ENCODE data around the gene ARL3. TPM values are rescaled to one million over a fixed set of nuclear protein-coding genes. Genes with fewer than 3 reads are reported as not detected.
"Not testable (repeated sequence)": the region's sequence is repeated elsewhere in the genome, so short reads cannot be mapped to it uniquely, and the experiment has no call there.

The ARL3 gene
- total and polyA plus RNA-seq, 2 donors = 8.5 to 17.4 TPM

DNA sequence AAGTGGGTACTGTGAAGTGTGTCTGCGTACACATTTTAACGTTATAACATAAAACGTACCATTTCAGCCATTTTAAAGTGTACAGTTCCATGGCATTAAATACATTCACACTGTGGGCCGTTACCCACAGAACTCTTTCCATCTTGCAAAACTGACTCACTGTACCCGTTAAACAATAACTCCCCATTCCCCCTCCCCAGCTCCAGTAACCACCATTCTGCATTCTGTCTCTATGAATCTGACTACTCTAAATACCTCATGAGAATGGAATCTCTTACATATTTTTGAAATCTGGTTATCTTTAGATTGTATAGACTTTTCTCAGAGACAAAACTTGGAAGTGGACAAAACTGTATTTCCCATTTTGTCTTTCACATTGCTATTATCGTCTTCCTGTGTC is 9.3 kb downstream of the ARL3 start:
- Histone ChIP-seq H3K36me3 (ENCODE audit: insufficient read depth) (no peaks in the 10 kb centered on the region), H3K4me3 (ENCODE audit: low read depth, low read length) (no peak overlapping the region), H3K4me1 (ENCODE audit: insufficient read depth) (no peaks in the 10 kb centered on the region), H3K27ac (ENCODE audit: low read depth) (no peak overlapping the region)
- DNase-seq (ENCODE audit: extremely low spot score) = no peak
- WGBS = 66% methylated on average over 6 of the region's 6 CpGs

DNA sequence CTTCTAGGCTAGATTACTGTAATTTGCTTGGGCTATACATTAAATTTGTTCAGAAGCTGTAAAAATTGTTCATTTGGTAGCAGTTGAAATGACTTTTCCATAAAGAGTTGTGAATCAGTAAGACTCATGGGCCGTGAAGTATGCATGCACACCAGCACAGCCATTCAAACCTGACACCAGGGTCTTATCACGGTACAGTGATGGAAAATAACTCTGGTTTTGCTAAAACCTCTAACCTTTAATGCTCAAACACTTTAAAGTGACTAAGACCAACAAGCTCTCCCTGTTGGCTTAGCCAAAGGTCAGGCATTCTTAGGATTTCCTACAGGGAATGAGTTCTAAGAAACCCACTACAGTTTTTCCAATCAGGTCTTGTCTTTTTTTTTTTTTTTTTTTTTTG is 11.5 kb downstream of the ARL3 start:
- 78% methylated on average over 2 of the region's 2 CpGs for WGBS
- no peak overlapping the region for H3K27ac ChIP-seq (ENCODE audit: low read depth)
- no peak for DNase-seq (ENCODE audit: extremely low spot score)
- H3K4me1 ChIP-seq (ENCODE audit: insufficient read depth) = no peaks in the 10 kb centered on the region
- H3K36me3 ChIP-seq (ENCODE audit: insufficient read depth) = peaks cover 2% of the 10 kb centered on the region
- H3K4me3 ChIP-seq (ENCODE audit: low read depth, low read length) = no peak overlapping the region

DNA sequence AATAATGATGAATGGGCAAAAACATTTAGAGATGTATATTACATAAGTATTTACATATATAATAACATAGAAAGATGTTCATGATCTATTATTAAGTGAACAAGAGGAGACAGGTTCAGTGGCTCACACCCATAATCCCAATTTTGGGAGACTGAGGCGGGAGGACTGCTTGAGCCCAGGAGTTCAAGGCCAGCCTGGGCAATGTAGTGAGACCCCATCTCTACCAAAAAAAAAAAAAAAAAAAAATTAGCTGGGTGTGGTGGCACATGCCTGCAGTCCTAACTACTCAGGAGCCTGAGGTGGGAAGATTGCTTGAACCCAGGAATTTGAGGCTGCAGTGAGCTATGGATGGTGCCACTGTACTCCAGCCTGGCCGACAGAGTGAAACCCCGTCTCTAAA is 12.4 kb downstream of the ARL3 start:
- DNase-seq (ENCODE audit: extremely low spot score) = no peak
- WGBS = 99% methylated on average over 3 of the region's 3 CpGs
- Histone ChIP-seq H3K36me3 (ENCODE audit: insufficient read depth) (peaks cover 3% of the 10 kb centered on the region), H3K4me1 (ENCODE audit: insufficient read depth) (no peaks in the 10 kb centered on the region), H3K27ac (ENCODE audit: low read depth) (no peak overlapping the region), H3K4me3 (ENCODE audit: low read depth, low read length) (no peak overlapping the region)

DNA sequence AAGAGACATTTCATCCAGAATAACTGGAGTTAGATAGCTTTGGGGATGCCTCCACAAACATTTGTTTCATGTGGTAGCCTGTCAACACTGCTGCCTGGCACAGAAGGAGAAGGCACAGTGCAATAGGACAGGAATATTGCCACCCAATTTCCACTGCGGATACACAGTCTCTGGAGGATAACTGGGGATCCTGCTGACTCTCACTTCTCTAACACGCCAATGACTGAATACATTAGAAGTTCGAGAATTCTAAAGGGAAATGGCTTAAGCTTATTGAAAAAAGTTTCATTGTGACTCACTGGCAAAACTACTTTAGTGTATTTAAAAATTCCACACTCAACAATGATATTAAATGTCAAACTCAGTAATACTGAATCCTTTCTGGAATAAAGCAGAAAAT is 12.9 kb downstream of the ARL3 start:
- H3K27ac ChIP-seq (ENCODE audit: low read depth) = no peak overlapping the region
- 81% methylated on average over 3 of the region's 3 CpGs for WGBS
- DNase-seq (ENCODE audit: extremely low spot score) = no peak
- no peak overlapping the region for H3K4me3 ChIP-seq (ENCODE audit: low read depth, low read length)
- no peaks in the 10 kb centered on the region for H3K4me1 ChIP-seq (ENCODE audit: insufficient read depth)
- H3K36me3 ChIP-seq (ENCODE audit: insufficient read depth) = peaks cover 5% of the 10 kb centered on the region

DNA sequence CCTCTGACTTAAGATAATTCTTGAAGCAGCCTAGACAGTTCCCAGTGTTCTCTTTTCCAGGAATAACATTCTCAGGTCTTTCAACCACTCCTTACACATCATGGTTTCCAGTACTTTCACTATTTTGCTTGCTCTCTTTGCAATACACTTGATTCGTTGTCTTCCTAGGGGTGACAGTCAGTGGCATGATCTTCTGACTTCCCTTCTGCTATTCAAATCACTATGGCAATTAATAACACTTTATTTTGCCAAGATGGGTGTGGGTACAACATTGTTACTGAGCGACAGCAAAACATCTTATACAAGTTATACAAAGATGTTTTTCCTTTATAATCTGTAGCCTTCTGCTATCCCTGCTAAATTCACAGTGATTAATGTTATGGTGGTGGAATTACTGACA is 15.3 kb downstream of the ARL3 start:
- Histone ChIP-seq H3K36me3 (ENCODE audit: insufficient read depth) (peaks cover 5% of the 10 kb centered on the region), H3K4me3 (ENCODE audit: low read depth, low read length) (no peak overlapping the region), H3K27ac (ENCODE audit: low read depth) (no peak overlapping the region), H3K4me1 (ENCODE audit: insufficient read depth) (no peaks in the 10 kb centered on the region)
- no peak for DNase-seq (ENCODE audit: extremely low spot score)
- 85% methylated on average over 2 of the region's 2 CpGs for WGBS

DNA sequence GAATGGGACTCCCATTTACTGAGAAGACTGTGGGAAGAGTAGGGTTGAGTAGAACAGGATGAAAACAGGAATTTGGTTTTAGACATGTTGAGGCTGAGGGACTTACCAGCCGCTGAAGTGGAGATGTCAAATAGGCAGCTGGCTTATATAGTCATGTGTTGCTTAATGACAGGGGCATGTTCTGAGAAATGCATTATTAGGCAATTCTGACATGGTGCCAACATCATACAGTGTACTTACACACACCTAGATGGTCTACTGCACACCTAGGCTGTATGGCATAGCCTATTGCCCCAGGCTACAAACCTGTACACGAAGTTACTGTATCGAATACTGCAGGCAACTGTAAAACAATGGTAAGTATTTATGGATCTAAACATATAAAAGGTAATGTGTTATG is 17.5 kb downstream of the ARL3 start:
- no peak for DNase-seq (ENCODE audit: extremely low spot score)
- Histone ChIP-seq H3K4me1 (ENCODE audit: insufficient read depth) (no peaks in the 10 kb centered on the region), H3K4me3 (ENCODE audit: low read depth, low read length) (no peak overlapping the region), H3K36me3 (ENCODE audit: insufficient read depth) (peaks cover 5% of the 10 kb centered on the region), H3K27ac (ENCODE audit: low read depth) (no peak overlapping the region)
- 96% methylated on average over 3 of the region's 3 CpGs for WGBS

DNA sequence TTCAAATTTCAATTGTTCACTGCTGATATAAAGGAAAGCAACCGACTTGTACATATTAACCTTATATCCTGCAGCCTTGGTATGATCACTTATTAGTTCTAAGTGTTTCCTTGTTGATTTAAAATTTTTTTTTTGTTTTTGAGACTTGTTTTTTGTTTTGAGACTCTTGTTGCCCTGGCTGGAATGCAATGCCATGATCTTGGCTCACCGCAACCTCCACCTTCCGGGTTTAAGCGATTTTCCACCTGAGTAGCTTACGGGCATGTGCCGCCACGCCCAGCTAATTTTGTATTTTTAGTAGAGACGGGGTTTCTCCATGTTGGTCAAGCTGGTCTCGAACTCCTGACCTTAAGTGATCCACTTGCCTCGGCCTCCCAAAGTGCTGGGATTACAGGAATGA is 18.8 kb downstream of the ARL3 start:
- WGBS = 97% methylated on average over 10 of the region's 10 CpGs
- H3K4me3 ChIP-seq (ENCODE audit: low read depth, low read length); H3K36me3 ChIP-seq (ENCODE audit: insufficient read depth); H3K27ac ChIP-seq (ENCODE audit: low read depth); DNase-seq (ENCODE audit: extremely low spot score); H3K4me1 ChIP-seq (ENCODE audit: insufficient read depth): not testable (repeated sequence)

DNA sequence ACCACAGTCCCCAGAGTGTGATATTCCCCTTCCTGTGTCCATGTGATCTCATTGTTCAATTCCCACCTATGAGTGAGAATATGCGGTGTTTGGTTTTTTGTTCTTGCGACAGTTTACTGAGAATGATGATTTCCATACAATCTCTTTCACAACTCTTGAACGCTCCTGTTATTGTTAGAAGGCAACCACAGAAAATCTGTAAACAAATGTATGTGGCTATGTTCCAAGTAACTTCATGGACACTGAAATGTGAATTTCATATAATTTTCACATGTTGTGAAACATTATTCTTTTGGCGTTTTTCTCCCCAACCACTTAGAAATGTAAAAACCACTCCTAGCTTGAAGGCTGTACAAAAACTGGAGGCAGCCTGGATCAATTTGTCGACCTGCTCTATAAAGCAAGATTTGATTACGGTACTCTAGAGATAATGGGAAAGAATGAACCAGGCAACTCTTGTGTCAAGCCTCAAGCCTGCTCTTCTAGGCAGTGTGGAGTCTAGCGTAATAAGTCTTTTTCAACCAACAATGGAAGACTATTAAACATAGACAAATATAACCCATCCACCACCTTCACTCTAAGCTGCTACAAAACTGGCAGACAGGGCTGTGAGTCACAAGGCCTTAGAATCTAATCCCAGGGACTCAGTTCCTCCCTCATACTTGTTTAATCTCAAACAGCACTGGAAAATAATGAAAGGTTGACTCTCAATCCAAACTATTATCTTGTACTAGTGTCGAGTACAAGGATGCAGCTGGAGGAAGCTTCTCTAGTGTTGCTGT is 22.7 kb downstream of the ARL3 start:
- WGBS = 51% methylated on average over 8 of the region's 8 CpGs
- no peak overlapping the region for H3K27ac ChIP-seq (ENCODE audit: low read depth)
- H3K4me1 ChIP-seq (ENCODE audit: insufficient read depth) = no peaks in the 10 kb centered on the region
- H3K4me3 ChIP-seq (ENCODE audit: low read depth, low read length) = no peak overlapping the region
- H3K36me3 ChIP-seq (ENCODE audit: insufficient read depth) = no peaks in the 10 kb centered on the region
- no peak for DNase-seq (ENCODE audit: extremely low spot score)

DNA sequence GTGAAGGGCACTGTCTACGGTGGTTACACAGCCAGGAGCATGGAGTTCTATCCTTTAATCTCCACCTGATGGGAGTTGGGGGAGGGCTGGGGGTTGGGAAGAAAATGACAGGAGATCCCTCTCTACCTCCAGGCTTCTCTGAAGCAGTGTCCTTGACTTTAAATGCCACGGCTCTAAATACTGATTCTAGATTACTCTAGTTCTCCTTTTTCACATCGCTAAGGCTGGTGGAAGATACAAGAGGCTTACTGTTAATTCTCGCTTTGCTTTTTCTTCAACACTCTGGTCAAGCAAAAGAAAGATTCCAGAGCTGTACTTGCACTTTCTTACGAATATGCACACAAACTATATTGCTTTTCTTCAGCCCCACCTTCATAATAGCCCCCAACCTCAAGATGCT is 30.5 kb downstream of the ARL3 start:
- DNase-seq (ENCODE audit: extremely low spot score) = no peak
- no peaks in the 10 kb centered on the region for H3K36me3 ChIP-seq (ENCODE audit: insufficient read depth)
- H3K4me3 ChIP-seq (ENCODE audit: low read depth, low read length) = no peak overlapping the region
- no peak overlapping the region for H3K27ac ChIP-seq (ENCODE audit: low read depth)
- WGBS = 92% methylated on average over 5 of the region's 5 CpGs
- H3K4me1 ChIP-seq (ENCODE audit: insufficient read depth) = no peaks in the 10 kb centered on the region

DNA sequence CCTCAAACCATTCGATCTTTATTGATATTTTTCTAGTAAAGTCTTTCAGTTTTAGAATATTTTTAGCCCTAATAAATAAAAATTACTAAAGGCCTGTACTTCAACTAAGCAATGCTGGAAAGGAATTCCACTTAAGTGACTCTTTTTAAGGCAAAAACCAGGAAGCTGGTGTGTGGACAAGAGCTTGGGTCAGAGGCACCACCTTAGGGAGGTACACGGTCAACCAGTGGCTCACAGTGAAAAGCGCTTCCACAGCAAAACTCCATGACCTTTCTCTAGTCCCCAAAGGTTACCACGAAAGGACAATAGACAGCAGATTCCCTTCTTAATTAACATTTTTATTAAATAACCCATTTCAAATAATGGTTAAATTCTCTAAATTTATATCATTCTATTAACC is 31.2 kb downstream of the ARL3 start:
- H3K27ac ChIP-seq (ENCODE audit: low read depth) = no peak overlapping the region
- no peaks in the 10 kb centered on the region for H3K36me3 ChIP-seq (ENCODE audit: insufficient read depth)
- DNase-seq (ENCODE audit: extremely low spot score) = no peak
- no peak overlapping the region for H3K4me3 ChIP-seq (ENCODE audit: low read depth, low read length)
- H3K4me1 ChIP-seq (ENCODE audit: insufficient read depth) = no peaks in the 10 kb centered on the region
- 93% methylated on average over 4 of the region's 4 CpGs for WGBS

DNA sequence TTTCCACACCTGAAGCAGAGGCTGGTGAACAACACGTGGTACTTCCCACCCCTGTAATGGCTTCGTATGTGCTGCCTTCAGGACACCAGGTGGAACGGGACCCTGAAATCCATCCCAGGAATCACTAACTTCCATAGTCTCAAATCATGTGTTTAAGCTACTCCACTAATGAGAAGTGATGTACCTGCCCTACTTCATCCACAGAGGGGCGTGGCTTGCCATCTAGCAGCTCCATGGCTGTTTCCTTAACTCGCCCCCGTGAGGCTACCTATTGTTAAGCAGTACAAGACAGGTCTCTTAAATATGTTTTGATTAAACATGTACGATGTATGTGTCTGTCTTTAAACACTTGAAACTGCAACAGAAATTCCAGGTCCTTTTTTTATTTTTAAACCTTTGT is 31.8 kb downstream of the ARL3 start:
- Histone ChIP-seq H3K4me3 (ENCODE audit: low read depth, low read length) (no peak overlapping the region), H3K36me3 (ENCODE audit: insufficient read depth) (no peaks in the 10 kb centered on the region), H3K27ac (ENCODE audit: low read depth) (no peak overlapping the region), H3K4me1 (ENCODE audit: insufficient read depth) (no peaks in the 10 kb centered on the region)
- 92% methylated on average over 7 of the region's 7 CpGs for WGBS
- no peak for DNase-seq (ENCODE audit: extremely low spot score)

DNA sequence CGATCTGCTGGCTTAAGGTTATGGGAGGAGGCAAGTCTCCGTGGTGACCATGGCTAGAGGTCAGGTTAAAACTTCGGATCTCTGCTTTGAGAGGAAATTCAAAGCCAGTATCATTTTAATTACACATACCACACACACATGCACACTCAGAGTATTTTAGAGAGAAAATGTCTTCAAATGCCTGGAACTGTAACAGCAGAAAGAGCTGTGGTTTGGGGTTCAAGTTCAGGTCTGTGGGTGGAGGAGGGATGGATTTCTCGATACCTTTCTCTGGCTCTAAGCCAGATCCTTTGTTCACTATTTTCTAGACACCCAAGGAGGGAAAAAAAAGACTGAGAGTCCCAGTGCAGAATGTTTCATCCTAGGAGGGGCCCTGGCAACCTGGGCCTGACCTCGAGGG is 32.5 kb downstream of the ARL3 start:
- Histone ChIP-seq H3K4me1 (ENCODE audit: insufficient read depth) (no peaks in the 10 kb centered on the region), H3K27ac (ENCODE audit: low read depth) (no peak overlapping the region), H3K36me3 (ENCODE audit: insufficient read depth) (no peaks in the 10 kb centered on the region), H3K4me3 (ENCODE audit: low read depth, low read length) (no peak overlapping the region)
- 94% methylated on average over 5 of the region's 5 CpGs for WGBS
- no peak for DNase-seq (ENCODE audit: extremely low spot score)

DNA sequence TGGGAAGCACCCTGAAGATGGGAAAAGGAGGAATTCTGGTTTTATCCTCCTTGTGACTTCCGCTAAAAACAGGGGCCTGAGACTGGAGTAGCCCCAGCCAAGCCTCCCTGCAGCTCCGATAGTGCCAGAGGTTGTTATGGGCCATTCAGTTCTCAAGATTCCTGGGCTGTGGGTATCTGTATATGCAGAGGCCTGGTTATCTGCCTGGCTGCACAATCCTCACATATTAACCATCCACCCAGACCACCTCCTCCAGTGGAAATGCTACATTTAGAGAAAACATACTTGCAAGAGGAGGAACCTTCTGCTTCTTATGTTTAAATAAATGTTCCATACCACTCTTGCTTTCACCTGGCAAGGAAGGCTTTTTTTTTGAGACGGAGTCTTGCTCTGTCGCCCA is 34.6 kb downstream of the ARL3 start:
- no peaks in the 10 kb centered on the region for H3K4me1 ChIP-seq (ENCODE audit: insufficient read depth)
- no peak for DNase-seq (ENCODE audit: extremely low spot score)
- 98% methylated on average over 4 of the region's 4 CpGs for WGBS
- no peak overlapping the region for H3K4me3 ChIP-seq (ENCODE audit: low read depth, low read length)
- H3K27ac ChIP-seq (ENCODE audit: low read depth) = no peak overlapping the region
- no peaks in the 10 kb centered on the region for H3K36me3 ChIP-seq (ENCODE audit: insufficient read depth)

DNA sequence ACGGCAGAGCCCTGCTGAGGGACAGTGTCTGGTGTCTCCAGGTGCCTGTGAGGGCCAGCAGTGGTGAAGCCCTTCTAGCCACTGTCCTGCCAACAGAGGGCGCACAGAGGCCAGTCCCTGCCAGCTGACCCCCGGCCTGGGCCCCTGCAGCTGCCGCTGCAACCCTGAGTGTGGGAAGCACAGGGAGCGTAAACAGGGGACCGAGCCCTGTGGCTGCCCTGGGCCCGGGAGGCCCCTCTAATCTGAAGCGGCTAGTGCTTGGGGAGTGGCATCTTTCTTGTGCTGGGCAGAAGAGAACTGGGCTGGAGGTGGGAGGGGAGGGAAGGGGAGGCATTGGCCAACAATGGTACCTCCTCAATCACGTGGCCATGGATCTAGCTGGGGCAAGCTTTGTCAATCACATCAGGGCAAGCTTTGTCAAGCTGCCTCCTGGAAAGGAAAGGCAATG is 35.3 kb downstream of the ARL3 start:
- WGBS = 18% methylated on average over 9 of the region's 9 CpGs
- DNase-seq (ENCODE audit: extremely low spot score) = no peak
- Histone ChIP-seq H3K4me1 (ENCODE audit: insufficient read depth) (no peaks in the 10 kb centered on the region), H3K27ac (ENCODE audit: low read depth) (no peak overlapping the region), H3K4me3 (ENCODE audit: low read depth, low read length) (no peak overlapping the region), H3K36me3 (ENCODE audit: insufficient read depth) (no peaks in the 10 kb centered on the region)

DNA sequence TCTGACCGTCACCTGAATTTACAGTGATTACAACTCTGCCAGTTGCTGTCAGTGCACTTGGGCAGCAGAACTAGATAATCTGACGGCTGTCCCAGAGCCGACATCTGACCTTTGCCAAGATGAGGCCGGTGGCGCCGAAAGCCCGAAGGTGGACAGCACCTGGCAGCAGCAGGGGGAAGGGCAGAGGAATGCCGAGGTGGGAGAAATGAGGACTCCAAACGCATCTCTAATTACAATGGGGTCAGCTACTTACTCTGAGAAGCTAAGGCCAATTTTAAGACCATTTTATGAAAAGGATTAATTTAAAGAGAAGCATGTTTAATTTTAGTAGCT is 36.2 kb downstream of the ARL3 start:
- DNase-seq (ENCODE audit: extremely low spot score) = no peak
- no peak overlapping the region for H3K4me3 ChIP-seq (ENCODE audit: low read depth, low read length)
- H3K4me1 ChIP-seq (ENCODE audit: insufficient read depth) = no peaks in the 10 kb centered on the region
- no peak overlapping the region for H3K27ac ChIP-seq (ENCODE audit: low read depth)
- H3K36me3 ChIP-seq (ENCODE audit: insufficient read depth) = no peaks in the 10 kb centered on the region
- WGBS = 73% methylated on average over 9 of the region's 9 CpGs
